ENCODE measurements around the gene PAOX.

PAOX gene

GRCh38 chr10:133388236-133388972 lies 9.3 kb downstream of the PAOX start:
- DNase-seq, result no peak

- peak; percentile 50 for DNase-seq
Observed at GRCh38 chr10:133388973-133389818, 10.1 kb downstream of the PAOX start.

- no peak for DNase-seq
Observed at GRCh38 chr10:133390597-133391248, 11.7 kb downstream of the PAOX start.

- DNase-seq, result no peak
Observed at GRCh38 chr10:133391249-133391635, 12.2 kb downstream of the PAOX start.

GRCh38 chr10:133391761-133392518 lies 12.9 kb downstream of the PAOX start:
- peak; percentile 28 for DNase-seq

GRCh38 chr10:133393401-133394063 lies 14.5 kb downstream of the PAOX start:
- DNase-seq, result no peak

- DNase-seq, result peak; percentile 94
Observed at GRCh38 chr10:133394064-133394663, 15.1 kb downstream of the PAOX start, which contains the start of gene MTG1. TSS of gene MTG1 (plus strand) at chr10:133394157. CDS start at chr10:133394221, 64 bp downstream.

GRCh38 chr10:133394801-133395221 lies 15.7 kb downstream of the PAOX start:
- DNase-seq, result no peak

GRCh38 chr10:133396035-133396624 lies 17.1 kb downstream of the PAOX start:
- DNase-seq, result no peak

GRCh38 chr10:133397938-133398337 lies 18.9 kb downstream of the PAOX start:
- no peak for DNase-seq

GRCh38 chr10:133399123-133399601 lies 20.1 kb downstream of the PAOX start:
- no peak for DNase-seq

GRCh38 chr10:133400624-133401424 lies 21.8 kb downstream of the PAOX start:
- no peak for DNase-seq

- no peak for DNase-seq
Observed at GRCh38 chr10:133401500-133401899, 22.4 kb downstream of the PAOX start.

- no peak for DNase-seq
Observed at GRCh38 chr10:133401981-133402725, 23.1 kb downstream of the PAOX start.

GRCh38 chr10:133403359-133403758 lies 24.3 kb downstream of the PAOX start:
- DNase-seq, result no peak

GRCh38 chr10:133403784-133404183 lies 24.7 kb downstream of the PAOX start:
- DNase-seq, result no peak

GRCh38 chr10:133405272-133405671 lies 26.2 kb downstream of the PAOX start:
- DNase-seq, result no peak

GRCh38 chr10:133405844-133406527 lies 26.9 kb downstream of the PAOX start:
- DNase-seq, result no peak

All from CD4-positive, alpha-beta T cell treated with Interleukin-12 subunit alpha and Interleukin-12 subunit beta, for 1 hour (primary cell).